HG03432 (cell line): ENCODE data around the gene PLEKHA1.
A peak's percentile ranks its signal among the peaks of the same experiment; 100 is the strongest.

ENCODE experiments used
- ATAC-seq: cut with Tn5 transposase; IDR thresholded peaks from one replicate; pipeline ENCODE4 v1.9.1; 2021; ENCODE audit warnings: mild to moderate bottlenecking, moderate library complexity; ENCODE audit not compliant: unreplicated experiment

The PLEKHA1 gene

GRCh38 chr10:122346326-122346950 lies 28.1 kb upstream of the PLEKHA1 start:
- ATAC-seq, result no peak

GRCh38 chr10:122347170-122347841 lies 27.2 kb upstream of the PLEKHA1 start:
- no peak for ATAC-seq

GRCh38 chr10:122348512-122348911 lies 26.0 kb upstream of the PLEKHA1 start:
- ATAC-seq, result no peak

- ATAC-seq, result no peak
These were observed 25.6 kb upstream of the PLEKHA1 start for GRCh38 chr10:122348935-122349361.

- ATAC-seq, result no peak
These were observed 24.6 kb upstream of the PLEKHA1 start for GRCh38 chr10:122349758-122350369.

- ATAC-seq, result no peak
These were observed 23.6 kb upstream of the PLEKHA1 start for GRCh38 chr10:122350893-122351292.

- no peak for ATAC-seq
These were observed 21.5 kb upstream of the PLEKHA1 start for GRCh38 chr10:122352817-122353525.

GRCh38 chr10:122354383-122354782 lies 20.1 kb upstream of the PLEKHA1 start:
- no peak for ATAC-seq

GRCh38 chr10:122357685-122358084 lies 16.8 kb upstream of the PLEKHA1 start:
- ATAC-seq, result no peak

GRCh38 chr10:122359621-122360020 lies 14.9 kb upstream of the PLEKHA1 start:
- ATAC-seq, result no peak

- ATAC-seq, result no peak
These were observed 13.5 kb upstream of the PLEKHA1 start for GRCh38 chr10:122361046-122361445.

- no peak for ATAC-seq
These were observed 12.4 kb upstream of the PLEKHA1 start for GRCh38 chr10:122362031-122362592.

GRCh38 chr10:122362621-122363020 lies 11.9 kb upstream of the PLEKHA1 start:
- ATAC-seq, result no peak

- no peak for ATAC-seq
These were observed 11.2 kb upstream of the PLEKHA1 start for GRCh38 chr10:122363311-122363710.

- no peak for ATAC-seq
These were observed 10.6 kb upstream of the PLEKHA1 start for GRCh38 chr10:122363722-122364463.

GRCh38 chr10:122368502-122369254 lies 5.8 kb upstream of the PLEKHA1 start:
- ATAC-seq, result no peak

- no peak for ATAC-seq
These were observed 1.4 kb upstream of the PLEKHA1 start for GRCh38 chr10:122373108-122373507.

- ATAC-seq, result no peak
These were observed 787 bp upstream of the PLEKHA1 start for GRCh38 chr10:122373721-122374120.

- ATAC-seq, result peak; percentile 66
These were observed 561 bp downstream of the PLEKHA1 start for GRCh38 chr10:122374859-122375678.
